K562 (cell line): Measurements from ENCODE around the gene AGPAT2. TPM values are rescaled to one million over a fixed set of nuclear protein-coding genes. Genes with fewer than 3 reads are reported as not detected.

ENCODE experiments used
- CXXC5 ChIP-seq: fragments of 250-450 bp; sonication (Bioruptor Pico); IDR thresholded peaks from 2 replicates; pipeline ENCODE4 v1.8.0; 2022; ENCODE audit warnings: inconsistent platforms, mild to moderate bottlenecking, moderate library complexity
- MGA ChIP-seq: fragments of 450-650 bp; IDR thresholded peaks from 2 replicates; pipeline ENCODE4 v1.6.1; 2016; ENCODE audit warnings: mild to moderate bottlenecking, moderate library complexity
- NELFE ChIP-seq: IDR thresholded peaks from 2 replicates; pipeline ENCODE4 v1.6.1; 2011; ENCODE audit warnings: mild to moderate bottlenecking; ENCODE audit not compliant: insufficient read depth, insufficient read length
- NR2C1 ChIP-seq, 2 experiments: fragments of 450-650 bp; IDR thresholded peaks; 2 replicates each; pipeline ENCODE4 v1.6.1; 2017; ENCODE audit warnings: mild to moderate bottlenecking in 2 of 2, antibody characterized with exemption in 1 of 2, inconsistent platforms in 1 of 2, missing compliant biosample characterization in 1 of 2, missing genetic modification characterization in 1 of 2
- PHF8 ChIP-seq: fragments of 200-600 bp; sonication (generic); IDR thresholded peaks from 2 replicates; pipeline ENCODE4 v1.6.1; 2012; ENCODE audit warnings: mixed run types, mild to moderate bottlenecking, inconsistent platforms, low read length, moderate library complexity, borderline replicate concordance
- POLR3G ChIP-seq: IDR thresholded peaks from 2 replicates; pipeline ENCODE4 v1.6.1; 2011; ENCODE audit not compliant: insufficient read length, insufficient replicate concordance; ENCODE audit errors: extremely low read depth
- SFPQ ChIP-seq: fragments of 200-400 bp; formaldehyde crosslinking; IDR thresholded peaks from 2 replicates; pipeline ENCODE4 v1.6.1; 2017; ENCODE audit warnings: mild to moderate bottlenecking, low read depth, low read length, moderate library complexity
- SMARCA4 ChIP-seq: fragments of 450-650 bp; IDR thresholded peaks from 2 replicates; pipeline ENCODE4 v1.6.1; 2016
- SPI1 ChIP-seq: IDR thresholded peaks from 2 replicates; pipeline ENCODE4 v1.6.1; 2011; ENCODE audit warnings: low read depth, low read length, control low read depth, borderline replicate concordance
- ZNF347 ChIP-seq: fragments of 450-650 bp; formaldehyde crosslinking; IDR thresholded peaks from 2 replicates; pipeline ENCODE4 v1.4.0; 2020; ENCODE audit warnings: low read depth, mild to moderate bottlenecking, moderate library complexity
- ZNF384 ChIP-seq: IDR thresholded peaks from 2 replicates; pipeline ENCODE4 v1.6.1; 2012; ENCODE audit warnings: low read depth, low read length, improper control_type of control experiment
- ZNF408 ChIP-seq: fragments of 250-450 bp; sonication (Bioruptor Pico); IDR thresholded peaks from 2 replicates; pipeline ENCODE4 v1.4.0; 2020; ENCODE audit warnings: low read depth, mild to moderate bottlenecking, moderate library complexity
- ZNF41 ChIP-seq: fragments of 250-450 bp; sonication (Bioruptor Pico); conservative IDR thresholded peaks from 2 replicates; pipeline ENCODE4 v1.4.0; 2020; ENCODE audit warnings: mild to moderate bottlenecking
- ZNF584 ChIP-seq: fragments of 200-800 bp; sonication (Bioruptor generic); IDR thresholded peaks from 2 replicates; pipeline ENCODE4 v1.6.1; 2016; ENCODE audit warnings: low read depth, mild to moderate bottlenecking, missing genetic modification characterization, missing compliant biosample characterization
- polyA plus RNA-seq, 8 experiments: library from polyadenylated mRNA; depleted of rRNA in 4 of 8; stranded (reverse) in 5 of 8; unstranded in 3 of 8; fragments of >200 nt; fragmentation: Nextera tagmentation in 2 of 8; fragmentation: Illumina TruSeq in 1 of 8; extraction: Ambion mirVana in 2 of 8; extraction: Trizol in 1 of 8; gene quantifications; 2 replicates each; pipeline versions ENCODE4 v1.2.1 to v1.2.3, GENCODE V29; 2011 to 2014; ENCODE audit warnings: inconsistent platforms in 1 of 8, missing spikeins in 1 of 8
- total RNA-seq, 7 experiments: library from RNA; depleted of rRNA in 6 of 7; stranded (reverse); fragments of >200 nt in 6 of 7; fragmentation: Illumina TruSeq in 2 of 7; extraction: Trizol in 2 of 7; gene quantifications; 2 replicates each; pipeline versions ENCODE4 v1.2.1 to v1.2.3, GENCODE V29; 2011 to 2021; ENCODE audit warnings: low replicate concordance in 1 of 7

AGPAT2 gene
- total and polyA plus RNA-seq, 9 of the 15 experiments (the other 6 are each of a cell fraction or from before 2014, with no cell fraction given): 0.13 to 54.5 (median 23.9) TPM

GRCh38 chr9:136700959-136701667 lies 13.9 kb upstream of the AGPAT2 start (continued):
- TF ChIP-seq MGA: peak; percentile 79
- TF ChIP-seq ZNF408 (CRISPR knock-in tag): no peak
- no peak for TF ChIP-seq NR2C1 (IDR thresholded peaks at IDR 0.05)
- TF ChIP-seq NR2C1 (tag; IDR thresholded peaks at IDR 0.05): 0 out of 2 replicates have a peak, but pooled peaks have one; percentile 27
- TF ChIP-seq PHF8: peak; percentile 24; the same call in 1 of the 2 replicates
- no peak for TF ChIP-seq ZNF41 (CRISPR knock-in tag)
- no peak for TF ChIP-seq POLR3G
- no peak for TF ChIP-seq ZNF584 (CRISPR knock-in tag)
- no peak for TF ChIP-seq SFPQ
- peak; percentile 38; the same call in 1 of the 2 replicates for TF ChIP-seq SMARCA4
- 0 out of 2 replicates have a peak, but pooled peaks have one; percentile 14 for TF ChIP-seq SPI1
- TF ChIP-seq CXXC5 (CRISPR knock-in tag): peak; percentile 69
- peak; percentile 81 for TF ChIP-seq ZNF384
- no peak for TF ChIP-seq NELFE
- no peak for TF ChIP-seq ZNF347 (CRISPR knock-in tag)
